ENCODE results near the gene SLC7A5. TPM values are rescaled to one million over a fixed set of nuclear protein-coding genes. Genes with fewer than 3 reads are reported as not detected.

Gene SLC7A5
- total and polyA plus RNA-seq, 2 of the 4 experiments (the other 2 are of a cell fraction): 11.3 to 101 TPM

GRCh38 chr16:87808108-87808507, 61.2 kb downstream of the SLC7A5 start:
- no peaks in the 10 kb centered on the region for H3K36me3 ChIP-seq (ENCODE audit: control insufficient read depth, insufficient read depth, low read length)
- H3K23ac ChIP-seq (ENCODE audit: low read depth, low read length): no peak overlapping the region
- TF ChIP-seq BHLHE40 (IDR thresholded peaks at IDR 0.05; ENCODE audit: low read depth, low read length) (no peak), CEBPB (IDR thresholded peaks at IDR 0.05; ENCODE audit: low read depth, low read length) (peak; percentile 26; the same call in 1 of the 2 replicates), SMC3 (IDR thresholded peaks at IDR 0.05; ENCODE audit: low read depth, low read length) (no peak)
- peak overlapping the region; percentile 45 for H3K4ac ChIP-seq (ENCODE audit: low read depth, low read length)
- POLR2A ChIA-PET (ENCODE audit: unreplicated experiment): no interaction called here
- WGBS, 2 experiments (ENCODE audit: extremely low coverage in 2 of 2, insufficient read length in 1 of 2): no CpG with 5 or more reads among the region's 6 CpGs
- no peak for ATAC-seq (ENCODE audit: low read depth)
- H3K9me1 ChIP-seq (ENCODE audit: insufficient read depth, low read length): peaks cover 14% of the 10 kb centered on the region
- H3K4me1 ChIP-seq (ENCODE audit: control insufficient read depth, insufficient read depth, low read length): peaks cover 15% of the 10 kb centered on the region
- peak overlapping the region; percentile 50; the same call in 1 of the 3 replicates for H2BK15ac ChIP-seq (ENCODE audit: low read depth, low read length)
- H2AK9ac ChIP-seq (replicated peaks; ENCODE audit: low read depth, low read length, poor library complexity): no peak overlapping the region
- peaks cover 7% of the 10 kb centered on the region; the same call in 1 of the 2 replicates for H3K9me3 ChIP-seq (ENCODE audit: control insufficient read depth, insufficient read depth, low read length)
- H4K20me1 ChIP-seq (ENCODE audit: insufficient read depth, low read length): no peaks in the 10 kb centered on the region
- no peak overlapping the region for H3K18ac ChIP-seq (ENCODE audit: low read depth, low read length)
- H3K4me3 ChIP-seq (ENCODE audit: insufficient read depth, low read depth, low read length): no peak overlapping the region
- H2AK5ac ChIP-seq (ENCODE audit: low read depth, low read length): peak overlapping the region; percentile 20; the same call in 1 of the 2 replicates
- H3K27me3 ChIP-seq (ENCODE audit: control insufficient read depth, insufficient read depth, low read length): peaks cover 13% of the 10 kb centered on the region
- dilution Hi-C loops (cut with HindIII; ENCODE audit: low sequenced_read_pairs, unreplicated experiment): no loop called here
- peak overlapping the region; percentile 72 for H2BK20ac ChIP-seq (ENCODE audit: low read depth, low read length)
- H2AFZ ChIP-seq (replicated peaks; ENCODE audit: low read length, poor library complexity): no peak overlapping the region
- H4K5ac ChIP-seq (ENCODE audit: low read depth, low read length): no peak overlapping the region
- no peak for DNase-seq
- peaks cover 0 to 3% of the 10 kb centered on the region in 2 experiments; a peak in 1 of 4 replicates for H3K79me1 ChIP-seq (ENCODE audit: low read depth in 1 of 2, low read length in 2 of 2)
- CTCF ChIA-PET: interaction anchor here (0.7 to 1.0 kb wide), 2 partner anchors 29 to 38 kb away, joined by 3 read pairs; no protein-coding TSS in a partner anchor
- H4K91ac ChIP-seq (ENCODE audit: insufficient read depth, low read depth, low read length): peak overlapping the region; percentile 4; the same call in 1 of the 2 replicates
- H3K4me2 ChIP-seq (ENCODE audit: low read depth, low read length): no peak overlapping the region
- in situ Hi-C loops (cut with MboI; ENCODE audit: low sequenced_read_pairs): no loop called here
- H2BK5ac ChIP-seq (ENCODE audit: low read depth, low read length, poor library complexity, severe bottlenecking): no peak overlapping the region
- peak overlapping the region in 1 of 2 experiments; percentile 93; a peak in 1 of 4 replicates for H4K8ac ChIP-seq (ENCODE audit: low read depth in 2 of 2, low read length in 2 of 2)
- no peak overlapping the region for H3K27ac ChIP-seq (ENCODE audit: insufficient read depth, low read length)
- no peak overlapping the region for H3K14ac ChIP-seq (replicated peaks; ENCODE audit: low read depth, low read length)
- intact Hi-C loops (cut with micrococcal nuclease): no loop called here
- BruUV-seq (replicated peaks): no TSS peak
- H3K9ac ChIP-seq (ENCODE audit: low read depth, low read length): no peak overlapping the region
- H2BK120ac ChIP-seq (ENCODE audit: low read depth, low read length): peak overlapping the region; percentile 53
- no peak overlapping the region for H3K56ac ChIP-seq (ENCODE audit: extremely low read depth, insufficient read depth, low read length)
